NT2/D1 (cell line): ENCODE data around the gene DHTKD1.

Experiments used
- DNase-seq: peaks from one replicate; pipeline ENCODE4 v3.0.0-alpha.2; 2011; ENCODE audit warnings: low read depth, low spot score
- H3K27me3 ChIP-seq: 2 replicates; pipeline ENCODE4 v1.6.0; 2011; ENCODE audit warnings: mild to moderate bottlenecking; ENCODE audit not compliant: insufficient read length, insufficient read depth
- H3K36me3 ChIP-seq: 2 replicates; pipeline ENCODE4 v1.6.1; 2011; ENCODE audit warnings: mild to moderate bottlenecking, low read length, mixed read lengths; ENCODE audit not compliant: insufficient read depth, insufficient read length
- H3K4me1 ChIP-seq: 2 replicates; pipeline ENCODE4 v1.5.1; 2011; ENCODE audit not compliant: insufficient read depth, insufficient read length
- H3K4me3 ChIP-seq: 2 replicates; pipeline ENCODE4 v1.5.1; 2011; ENCODE audit warnings: low read depth; ENCODE audit not compliant: insufficient read length
- H3K9ac ChIP-seq: 2 replicates; pipeline ENCODE4 v1.6.0; 2011; ENCODE audit warnings: low read depth; ENCODE audit not compliant: insufficient read length
- H3K9me3 ChIP-seq: 2 replicates; pipeline ENCODE4 v1.5.1; 2011; ENCODE audit warnings: mild to moderate bottlenecking, low read length; ENCODE audit not compliant: insufficient read depth
- SUZ12 ChIP-seq: IDR thresholded peaks from 2 replicates; pipeline ENCODE4 v1.6.1; 2011; ENCODE audit not compliant: insufficient read length, insufficient read depth; ENCODE audit errors: extremely low read depth
- YY1 ChIP-seq: IDR thresholded peaks from 2 replicates; pipeline ENCODE4 v1.6.1; 2011; ENCODE audit not compliant: insufficient read length, insufficient read depth
- ZNF274 ChIP-seq: IDR thresholded peaks from 2 replicates; pipeline ENCODE4 v1.6.1; 2011; ENCODE audit warnings: mild to moderate bottlenecking, low read depth, low read length

DHTKD1 gene

DNA sequence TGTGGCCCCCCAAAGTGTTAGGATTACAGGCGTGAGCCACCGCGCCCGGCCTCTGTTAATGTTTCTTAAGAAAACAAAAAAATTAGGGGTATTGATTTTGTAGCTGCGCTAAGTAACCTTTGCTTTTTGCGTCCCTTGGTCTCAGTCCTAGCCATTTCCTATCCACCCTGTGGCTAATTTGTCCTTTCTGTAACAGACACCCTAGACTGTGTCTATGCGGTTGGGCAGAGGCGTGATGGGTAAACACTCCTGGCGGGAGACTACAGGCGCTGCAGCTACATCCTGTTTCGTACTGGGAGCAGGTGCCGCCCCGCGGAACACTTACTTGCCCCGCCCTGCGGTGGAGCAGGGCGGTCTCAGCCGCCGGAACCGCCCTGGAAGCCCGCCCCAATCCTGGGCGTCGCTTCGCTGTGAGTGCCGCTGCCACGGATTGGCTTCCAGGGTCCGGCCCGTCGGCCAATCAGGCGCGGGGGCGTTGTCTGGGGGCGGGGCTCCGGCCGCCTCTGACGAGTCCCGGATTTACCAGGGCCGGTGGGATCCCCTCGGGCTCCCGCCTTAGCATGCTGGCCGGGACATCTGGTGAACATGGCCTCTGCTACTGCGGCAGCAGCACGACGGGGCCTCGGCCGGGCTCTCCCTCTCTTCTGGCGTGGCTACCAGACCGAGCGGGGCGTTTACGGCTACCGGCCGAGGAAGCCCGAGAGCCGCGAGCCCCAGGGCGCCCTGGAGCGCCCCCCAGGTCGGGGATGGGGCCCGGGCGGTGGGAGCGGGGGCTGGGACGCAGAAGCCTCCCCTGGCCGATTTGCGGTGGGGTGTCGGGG is at the start of gene DHTKD1:
Gene DHTKD1 (plus strand): TSS at position 506 of the 821 bp plus-strand sequence. CDS start 80 bp downstream, at position 586.
- Histone ChIP-seq H3K9ac (peak within 1 kb of the TSS; percentile 86), H3K9me3 (no peaks in the 10 kb centered on the region), H3K4me3 (peak within 1 kb of the TSS; percentile 76), H3K4me1 (no peaks in the 10 kb centered on the region), H3K36me3 (peaks cover 9% of the 10 kb centered on the region), H3K27me3 (no peaks in the 10 kb centered on the region)
- TF ChIP-seq SUZ12 (no peak), ZNF274 (no peak), YY1 (no peak)
- DNase-seq: peak; percentile 92

GRCh38 chr10:12019283-12019971 is 49.3 kb upstream of the DHTKD1 start:
- Histone ChIP-seq H3K27me3 (no peaks in the 10 kb centered on the region), H3K9ac (no peak overlapping the region), H3K4me1 (no peaks in the 10 kb centered on the region), H3K9me3 (no peaks in the 10 kb centered on the region), H3K4me3 (no peak overlapping the region), H3K36me3 (peaks cover 3% of the 10 kb centered on the region)
- no peak for DNase-seq
- TF ChIP-seq ZNF274 (no peak), YY1 (no peak), SUZ12 (no peak)

DNA sequence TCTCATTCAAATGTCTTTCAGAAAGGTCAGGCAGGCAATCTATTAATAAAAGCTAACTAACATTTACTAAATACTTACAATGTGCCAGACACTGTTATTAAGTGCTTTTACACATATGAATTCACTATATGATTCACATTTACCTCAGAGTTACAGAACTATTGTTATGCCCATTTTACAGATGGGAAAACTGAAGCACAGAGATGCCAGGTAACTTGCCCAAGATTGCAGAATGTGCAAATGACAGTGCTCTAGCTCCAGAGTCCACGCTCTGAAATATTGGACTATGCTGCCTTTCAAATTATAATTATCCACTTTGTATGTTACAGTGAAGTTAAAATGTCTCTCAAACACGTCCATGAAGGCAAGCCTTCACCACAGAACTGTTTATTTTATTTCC is 48.2 kb upstream of the DHTKD1 start:
- peaks cover 6% of the 10 kb centered on the region for H3K36me3 ChIP-seq
- H3K4me3 ChIP-seq: no peak overlapping the region
- no peaks in the 10 kb centered on the region for H3K9me3 ChIP-seq
- no peaks in the 10 kb centered on the region for H3K4me1 ChIP-seq
- no peaks in the 10 kb centered on the region for H3K27me3 ChIP-seq
- DNase-seq: no peak
- no peak overlapping the region for H3K9ac ChIP-seq
- TF ChIP-seq YY1 (no peak), SUZ12 (no peak)

DNA sequence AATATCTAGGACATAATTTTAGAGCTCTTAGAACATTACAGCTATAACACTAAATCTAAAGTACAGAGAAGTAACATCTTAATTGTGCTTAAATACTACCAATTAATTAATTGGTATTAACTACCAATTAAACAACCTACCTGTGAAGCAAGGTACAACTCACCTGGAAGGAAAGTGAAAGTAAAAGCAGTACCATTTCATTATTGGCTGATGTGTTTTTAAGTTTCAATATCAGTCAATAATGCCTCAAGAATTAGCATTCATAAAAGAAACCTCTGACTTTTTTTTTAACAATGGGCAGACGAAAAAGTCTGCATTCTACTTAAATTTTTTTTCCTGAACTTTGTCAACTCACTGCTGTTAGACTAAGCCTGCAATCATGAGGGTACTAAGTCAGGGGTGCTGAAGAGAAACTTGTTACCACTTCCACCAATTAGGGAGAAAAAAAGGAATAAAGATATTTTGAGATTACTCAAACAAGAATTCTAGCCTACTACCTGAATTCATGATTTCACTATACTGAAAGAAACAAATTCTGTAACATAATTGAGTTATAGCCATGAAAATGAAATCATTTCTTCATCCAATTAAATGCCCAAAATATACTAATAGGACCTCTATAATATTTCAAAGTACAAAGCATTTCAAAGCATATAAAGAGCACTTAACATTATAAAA is 46.0 kb upstream of the DHTKD1 start:
- Histone ChIP-seq H3K27me3 (no peaks in the 10 kb centered on the region), H3K4me3 (no peak overlapping the region), H3K4me1 (no peaks in the 10 kb centered on the region), H3K9me3 (no peaks in the 10 kb centered on the region), H3K36me3 (peaks cover 14% of the 10 kb centered on the region), H3K9ac (no peak overlapping the region)
- no peak for TF ChIP-seq SUZ12
- no peak for TF ChIP-seq YY1
- no peak for TF ChIP-seq ZNF274
- DNase-seq: no peak

GRCh38 chr10:12025591-12025990 is 43.2 kb upstream of the DHTKD1 start:
- Histone ChIP-seq H3K9me3 (no peaks in the 10 kb centered on the region), H3K27me3 (no peaks in the 10 kb centered on the region), H3K9ac (no peak overlapping the region), H3K36me3 (peaks cover 28% of the 10 kb centered on the region), H3K4me1 (no peaks in the 10 kb centered on the region), H3K4me3 (no peak overlapping the region)
- no peak for DNase-seq
- TF ChIP-seq SUZ12 (no peak), ZNF274 (no peak), YY1 (no peak)

DNA sequence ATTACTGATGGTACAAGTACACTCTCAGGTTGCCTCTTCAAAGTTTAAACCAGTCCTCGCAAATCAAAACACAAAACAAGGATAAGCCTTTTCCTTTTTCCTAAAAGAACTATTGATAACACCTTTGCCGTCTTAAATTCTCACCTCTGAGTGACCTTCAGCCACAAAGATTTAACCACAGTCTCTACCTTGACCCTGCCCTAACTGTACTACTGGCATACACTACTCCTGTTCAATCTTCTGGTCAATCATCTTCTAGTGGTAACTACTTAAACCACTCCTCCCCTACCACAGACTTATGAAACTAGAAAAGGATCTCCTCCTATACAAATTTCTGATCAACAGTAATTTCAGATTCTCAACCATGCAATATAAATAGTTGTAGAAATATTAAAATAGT is 41.2 kb upstream of the DHTKD1 start:
- no peak for DNase-seq
- no peak for TF ChIP-seq ZNF274
- TF ChIP-seq YY1: no peak
- TF ChIP-seq SUZ12: no peak
- Histone ChIP-seq H3K9ac (no peak overlapping the region), H3K4me1 (no peaks in the 10 kb centered on the region), H3K27me3 (no peaks in the 10 kb centered on the region), H3K4me3 (no peak overlapping the region), H3K36me3 (peaks cover 33% of the 10 kb centered on the region), H3K9me3 (no peaks in the 10 kb centered on the region)

DNA sequence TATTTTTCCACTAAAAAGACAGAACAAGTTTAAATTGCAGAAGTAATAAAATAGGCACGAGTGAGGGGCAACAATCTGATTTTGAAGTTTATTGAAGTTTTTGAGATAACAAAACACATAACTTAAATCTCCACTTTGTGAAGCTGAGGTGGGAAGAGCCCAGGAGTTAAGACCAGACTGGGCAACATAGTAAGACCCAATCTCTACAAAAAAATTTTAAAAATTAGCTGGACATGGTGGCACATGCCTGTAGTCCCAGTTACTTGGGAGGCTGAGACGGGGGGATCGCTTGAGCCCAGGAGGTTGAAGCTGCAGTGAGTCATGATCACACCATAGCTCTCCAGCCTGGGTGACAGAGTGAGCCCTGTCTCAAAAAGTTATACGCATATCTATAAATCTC is 37.4 kb upstream of the DHTKD1 start:
- no peaks in the 10 kb centered on the region for H3K27me3 ChIP-seq
- DNase-seq: no peak
- no peaks in the 10 kb centered on the region for H3K9me3 ChIP-seq
- H3K36me3 ChIP-seq: peaks cover 58% of the 10 kb centered on the region
- H3K9ac ChIP-seq: no peak overlapping the region
- no peaks in the 10 kb centered on the region for H3K4me1 ChIP-seq
- no peak overlapping the region for H3K4me3 ChIP-seq
- TF ChIP-seq YY1 (no peak), ZNF274 (no peak), SUZ12 (no peak)
